Liver (tissue), 9 donors: ENCODE results near the gene DRAP1. TPM values are rescaled to one million over a fixed set of nuclear protein-coding genes. Genes with fewer than 3 reads are reported as not detected.

Experiments used
- DNase-seq: peaks from one replicate; pipeline ENCODE4 v3.0.0-alpha.2; 2017; ENCODE audit warnings: low spot score
- H3K27ac ChIP-seq, 2 donors: one replicate each; pipeline ENCODE4 v1.7.0; 2013; ENCODE audit warnings: inconsistent platforms in 2 of 2, low read length in 2 of 2, control low read depth in 1 of 2, low read depth in 1 of 2, mild to moderate bottlenecking in 1 of 2
- H3K27me3 ChIP-seq, 4 donors: one replicate each; pipeline versions ENCODE4 v1.6.1 to v1.7.0; 2013; ENCODE audit warnings: low read length in 3 of 4, inconsistent platforms in 1 of 4, mild to moderate bottlenecking in 1 of 4, moderate library complexity in 1 of 4; ENCODE audit not compliant: control insufficient read depth in 4 of 4, insufficient read depth in 4 of 4
- H3K36me3 ChIP-seq, 4 donors: one replicate each; pipeline versions ENCODE4 v1.6.1 to v1.7.0; 2013; ENCODE audit warnings: low read length in 3 of 4, mild to moderate bottlenecking in 3 of 4, low read depth in 1 of 4, moderate library complexity in 1 of 4; ENCODE audit not compliant: control insufficient read depth in 4 of 4, insufficient read depth in 3 of 4
- H3K4me1 ChIP-seq, 4 donors: one replicate each; pipeline versions ENCODE4 v1.6.1 to v1.7.0; 2013; ENCODE audit warnings: low read length in 3 of 4, mild to moderate bottlenecking in 3 of 4, moderate library complexity in 1 of 4; ENCODE audit not compliant: control insufficient read depth in 4 of 4, insufficient read depth in 4 of 4
- H3K4me3 ChIP-seq, 3 donors: one replicate each; pipeline versions ENCODE4 v1.6.1 to v1.7.0; 2013; ENCODE audit warnings: low read length in 3 of 3, control low read depth in 1 of 3, low read depth in 1 of 3, mild to moderate bottlenecking in 1 of 3
- H3K9ac ChIP-seq, 2 donors: one replicate each; pipeline ENCODE4 v1.7.0; 2013; ENCODE audit warnings: low read length in 2 of 2, mild to moderate bottlenecking in 2 of 2, moderate library complexity in 2 of 2, control low read depth in 1 of 2, low read depth in 1 of 2
- H3K9me3 ChIP-seq, 4 donors: one replicate each; pipeline versions ENCODE4 v1.6.1 to v1.7.0; 2013; ENCODE audit warnings: low read length in 3 of 4; ENCODE audit not compliant: control insufficient read depth in 4 of 4
- ATF3 ChIP-seq: IDR thresholded peaks from 2 replicates; pipeline ENCODE4 v1.6.1; 2016; ENCODE audit warnings: antibody characterized with exemption
- EGR1 ChIP-seq, 2 donors: IDR thresholded peaks; 2 replicates each; pipeline ENCODE4 v1.6.1; 2016 to 2018; ENCODE audit warnings: antibody characterized with exemption in 2 of 2, low read depth in 2 of 2
- FOXA1 ChIP-seq: IDR thresholded peaks from 2 replicates; pipeline ENCODE4 v1.6.1; 2016; ENCODE audit warnings: antibody characterized with exemption
- FOXA2 ChIP-seq: IDR thresholded peaks from 2 replicates; pipeline ENCODE4 v1.6.1; 2016; ENCODE audit warnings: antibody characterized with exemption
- GABPA ChIP-seq, 2 donors: IDR thresholded peaks in 1 of 2; conservative IDR thresholded peaks in 1 of 2; 2 replicates each; pipeline ENCODE4 v1.6.1; 2016; ENCODE audit warnings: antibody characterized with exemption in 2 of 2, mild to moderate bottlenecking in 1 of 2, moderate library complexity in 1 of 2
- HNF4A ChIP-seq, 2 donors: conservative IDR thresholded peaks; 2 replicates each; pipeline ENCODE4 v1.6.1; 2016; ENCODE audit warnings: antibody characterized with exemption in 2 of 2, mild to moderate bottlenecking in 2 of 2
- HNF4G ChIP-seq: IDR thresholded peaks from 2 replicates; pipeline ENCODE4 v1.6.1; 2016; ENCODE audit warnings: antibody characterized with exemption
- JUND ChIP-seq, 2 donors: IDR thresholded peaks; 2 replicates each; pipeline ENCODE4 v1.6.1; 2016; ENCODE audit warnings: antibody characterized with exemption in 2 of 2
- MAX ChIP-seq: IDR thresholded peaks from 2 replicates; pipeline ENCODE4 v1.6.1; 2016; ENCODE audit warnings: antibody characterized with exemption
- NR2F2 ChIP-seq: IDR thresholded peaks from 2 replicates; pipeline ENCODE4 v1.6.1; 2016; ENCODE audit warnings: antibody characterized with exemption
- RAD21 ChIP-seq, 2 donors: IDR thresholded peaks; 2 replicates each; pipeline ENCODE4 v1.6.1; 2016; ENCODE audit warnings: antibody characterized with exemption in 2 of 2, mild to moderate bottlenecking in 2 of 2
- RXRA ChIP-seq, 2 donors: IDR thresholded peaks; 2 replicates each; pipeline ENCODE4 v1.6.1; 2017 to 2018; ENCODE audit warnings: antibody characterized with exemption in 2 of 2, mild to moderate bottlenecking in 1 of 2
- SP1 ChIP-seq: IDR thresholded peaks from 2 replicates; pipeline ENCODE4 v1.6.1; 2018; ENCODE audit warnings: antibody characterized with exemption, mild to moderate bottlenecking
- TAF1 ChIP-seq: conservative IDR thresholded peaks from 2 replicates; pipeline ENCODE4 v1.6.1; 2016; ENCODE audit warnings: antibody characterized with exemption, mild to moderate bottlenecking
- YY1 ChIP-seq: IDR thresholded peaks from 2 replicates; pipeline ENCODE4 v1.6.1; 2016; ENCODE audit warnings: antibody characterized with exemption, mild to moderate bottlenecking
- ZBTB33 ChIP-seq: IDR thresholded peaks from 2 replicates; pipeline ENCODE4 v1.6.1; 2016; ENCODE audit warnings: antibody characterized with exemption
- WGBS: extraction: QIAGEN DNeasy Blood & Tissue Kit; methylation state at CpG from one replicate; pipeline ENCODE4 v1.1.7; 2013; 5-methylcytosine and 5-hydroxymethylcytosine counted together
- polyA plus RNA-seq, 2 donors: library from polyadenylated mRNA; stranded (reverse) in 1 of 2; unstranded in 1 of 2; fragments of 200-250 nt in 1 of 2; fragments of >200 nt in 1 of 2; fragmentation: Nextera tagmentation in 1 of 2; extraction: Ambion mirVana in 1 of 2; gene quantifications; one replicate each; pipeline versions ENCODE4 v1.2.1 to v1.2.3, GENCODE V29; 2013 to 2015
- total RNA-seq, 2 donors: library from RNA; depleted of rRNA; stranded (reverse); fragments of >200 nt; gene quantifications; one replicate each; pipeline ENCODE4 v1.2.3, GENCODE V29; 2014
- TF ChIP-seq, protein P1 (sequence below): IDR thresholded peaks from 2 replicates; pipeline ENCODE4 v1.6.1; 2016; ENCODE audit warnings: antibody characterized with exemption, mild to moderate bottlenecking
- TF ChIP-seq, protein P2 (sequence below): fragments of 150-350 bp; IDR thresholded peaks from 2 replicates; pipeline ENCODE4 v1.5.1; 2017; ENCODE audit warnings: improper control_type of control experiment, low read depth, low read length; ENCODE audit not compliant: missing input control
- donor health status: healthy.
- donor health status: healthy.
- donor health status: healthy.
- donor health status: healthy.
- donor health status: healthy.

Gene DRAP1
- total and polyA plus RNA-seq, 4 donors: 18.1 to 57.3 (median 42.3) TPM

- Histone ChIP-seq H3K9me3 (no peaks in the 10 kb centered on the region), H3K9ac (no peak overlapping the region), H3K4me3 (no peak overlapping the region), H3K27me3 (no peaks in the 10 kb centered on the region), H3K4me1 (peaks cover 5 to 31% (median 19%) of the 10 kb centered on the region in 4 donors), H3K36me3 (peaks cover 2 to 12% (median 3%) of the 10 kb centered on the region in 4 donors), H3K27ac (no peak overlapping the region)
- TF ChIP-seq HNF4G (no peak), MAX (no peak), ATF3 (no peak), FOXA1 (no peak), RXRA (IDR thresholded peaks at IDR 0.05) (peak in 1 of 2 donors; percentile 55), TAF1 (no peak), EGR1 (IDR thresholded peaks at IDR 0.05; ENCODE audit: low read depth in 2 of 2) (no peak), FOXA2 (no peak), ZBTB33 (no peak), JUND (IDR thresholded peaks at IDR 0.05) (no peak), NR2F2 (peak; percentile 68), GABPA (IDR thresholded peaks at IDR 0.05 in 1 of 2, conservative IDR thresholded peaks at IDR 0.05 in 1 of 2) (peak in 1 of 2 donors; percentile 30), SP1 (no peak), HNF4A (conservative IDR thresholded peaks at IDR 0.05) (no peak), YY1 (no peak), RAD21 (IDR thresholded peaks at IDR 0.05) (peak; percentile 92 to 96)
- TF ChIP-seq, protein P1, sequence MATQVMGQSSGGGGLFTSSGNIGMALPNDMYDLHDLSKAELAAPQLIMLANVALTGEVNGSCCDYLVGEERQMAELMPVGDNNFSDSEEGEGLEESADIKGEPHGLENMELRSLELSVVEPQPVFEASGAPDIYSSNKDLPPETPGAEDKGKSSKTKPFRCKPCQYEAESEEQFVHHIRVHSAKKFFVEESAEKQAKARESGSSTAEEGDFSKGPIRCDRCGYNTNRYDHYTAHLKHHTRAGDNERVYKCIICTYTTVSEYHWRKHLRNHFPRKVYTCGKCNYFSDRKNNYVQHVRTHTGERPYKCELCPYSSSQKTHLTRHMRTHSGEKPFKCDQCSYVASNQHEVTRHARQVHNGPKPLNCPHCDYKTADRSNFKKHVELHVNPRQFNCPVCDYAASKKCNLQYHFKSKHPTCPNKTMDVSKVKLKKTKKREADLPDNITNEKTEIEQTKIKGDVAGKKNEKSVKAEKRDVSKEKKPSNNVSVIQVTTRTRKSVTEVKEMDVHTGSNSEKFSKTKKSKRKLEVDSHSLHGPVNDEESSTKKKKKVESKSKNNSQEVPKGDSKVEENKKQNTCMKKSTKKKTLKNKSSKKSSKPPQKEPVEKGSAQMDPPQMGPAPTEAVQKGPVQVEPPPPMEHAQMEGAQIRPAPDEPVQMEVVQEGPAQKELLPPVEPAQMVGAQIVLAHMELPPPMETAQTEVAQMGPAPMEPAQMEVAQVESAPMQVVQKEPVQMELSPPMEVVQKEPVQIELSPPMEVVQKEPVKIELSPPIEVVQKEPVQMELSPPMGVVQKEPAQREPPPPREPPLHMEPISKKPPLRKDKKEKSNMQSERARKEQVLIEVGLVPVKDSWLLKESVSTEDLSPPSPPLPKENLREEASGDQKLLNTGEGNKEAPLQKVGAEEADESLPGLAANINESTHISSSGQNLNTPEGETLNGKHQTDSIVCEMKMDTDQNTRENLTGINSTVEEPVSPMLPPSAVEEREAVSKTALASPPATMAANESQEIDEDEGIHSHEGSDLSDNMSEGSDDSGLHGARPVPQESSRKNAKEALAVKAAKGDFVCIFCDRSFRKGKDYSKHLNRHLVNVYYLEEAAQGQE: no peak
- TF ChIP-seq, protein P2, sequence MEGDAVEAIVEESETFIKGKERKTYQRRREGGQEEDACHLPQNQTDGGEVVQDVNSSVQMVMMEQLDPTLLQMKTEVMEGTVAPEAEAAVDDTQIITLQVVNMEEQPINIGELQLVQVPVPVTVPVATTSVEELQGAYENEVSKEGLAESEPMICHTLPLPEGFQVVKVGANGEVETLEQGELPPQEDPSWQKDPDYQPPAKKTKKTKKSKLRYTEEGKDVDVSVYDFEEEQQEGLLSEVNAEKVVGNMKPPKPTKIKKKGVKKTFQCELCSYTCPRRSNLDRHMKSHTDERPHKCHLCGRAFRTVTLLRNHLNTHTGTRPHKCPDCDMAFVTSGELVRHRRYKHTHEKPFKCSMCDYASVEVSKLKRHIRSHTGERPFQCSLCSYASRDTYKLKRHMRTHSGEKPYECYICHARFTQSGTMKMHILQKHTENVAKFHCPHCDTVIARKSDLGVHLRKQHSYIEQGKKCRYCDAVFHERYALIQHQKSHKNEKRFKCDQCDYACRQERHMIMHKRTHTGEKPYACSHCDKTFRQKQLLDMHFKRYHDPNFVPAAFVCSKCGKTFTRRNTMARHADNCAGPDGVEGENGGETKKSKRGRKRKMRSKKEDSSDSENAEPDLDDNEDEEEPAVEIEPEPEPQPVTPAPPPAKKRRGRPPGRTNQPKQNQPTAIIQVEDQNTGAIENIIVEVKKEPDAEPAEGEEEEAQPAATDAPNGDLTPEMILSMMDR: peak; percentile 97
- 23% methylated on average over 9 of the region's 9 CpGs for WGBS
- DNase-seq: peak; percentile 82
These were observed 34.5 kb upstream of the DRAP1 start for GRCh38 chr11:65884716-65885092.
